K562 (cell line): ENCODE results near the gene ORC4. TPM values are rescaled to one million over a fixed set of nuclear protein-coding genes. Genes with fewer than 3 reads are reported as not detected.

Source experiments
- BRD9 ChIP-seq: fragments of 450-650 bp; IDR thresholded peaks from 2 replicates; pipeline ENCODE4 v1.6.1; 2018; ENCODE audit warnings: low read depth; ENCODE audit not compliant: partially characterized antibody
- C11orf30 ChIP-seq: fragments of 450-650 bp; IDR thresholded peaks from 2 replicates; pipeline ENCODE4 v1.6.1; 2016; ENCODE audit warnings: low read depth, mild to moderate bottlenecking
- CBX3 ChIP-seq, 2 experiments: IDR thresholded peaks; 1 replicate in 1 of 2; 2 replicates in 1 of 2; pipeline ENCODE4 v1.6.1; 2012; ENCODE audit warnings: inconsistent platforms in 2 of 2, low read length in 2 of 2, borderline replicate concordance in 1 of 2, control low read depth in 1 of 2
- CBX8 ChIP-seq: fragments of 200-600 bp; sonication (generic); IDR thresholded peaks from 2 replicates; pipeline ENCODE4 v1.6.1; 2012; ENCODE audit warnings: borderline replicate concordance, mixed run types, low read depth, mild to moderate bottlenecking, moderate library complexity, mixed read lengths, low read length, control low read depth, inconsistent platforms; ENCODE audit not compliant: poor library complexity, severe bottlenecking; ENCODE audit errors: extremely low read depth
- DIDO1 ChIP-seq: fragments of 450-650 bp; IDR thresholded peaks from 2 replicates; pipeline ENCODE4 v1.6.1; 2016; ENCODE audit warnings: low read depth, missing biosample characterization, missing genetic modification characterization
- ELF2 ChIP-seq: fragments of 250-450 bp; sonication (Bioruptor Pico); IDR thresholded peaks from 2 replicates; pipeline ENCODE4 v1.5.0; 2021; ENCODE audit warnings: mild to moderate bottlenecking
- HINFP ChIP-seq: fragments of 450-650 bp; conservative IDR thresholded peaks from 2 replicates; pipeline ENCODE4 v1.6.1; 2016; ENCODE audit warnings: missing genetic modification characterization, low read depth, mild to moderate bottlenecking, control low read depth, missing compliant biosample characterization
- MIER1 ChIP-seq: fragments of 450-650 bp; IDR thresholded peaks from 2 replicates; pipeline ENCODE4 v1.6.1; 2016; ENCODE audit warnings: antibody characterized with exemption, mild to moderate bottlenecking, low read depth
- MTA3 ChIP-seq: fragments of 450-650 bp; formaldehyde crosslinking; IDR thresholded peaks from 2 replicates; pipeline ENCODE4 v1.6.1; 2017; ENCODE audit warnings: mild to moderate bottlenecking, borderline replicate concordance
- NBN ChIP-seq: fragments of 450-650 bp; IDR thresholded peaks from 2 replicates; pipeline ENCODE4 v1.6.1; 2016; ENCODE audit warnings: low read depth, mild to moderate bottlenecking
- NCOA1 ChIP-seq: fragments of 450-650 bp; IDR thresholded peaks from 2 replicates; pipeline ENCODE4 v1.6.1; 2016; ENCODE audit warnings: low read depth
- NCOA4 ChIP-seq: fragments of 450-650 bp; IDR thresholded peaks from 2 replicates; pipeline ENCODE4 v1.6.1; 2018; ENCODE audit warnings: mild to moderate bottlenecking; ENCODE audit not compliant: partially characterized antibody
- RBFOX2 ChIP-seq: fragments of 200-400 bp; formaldehyde crosslinking; IDR thresholded peaks from 2 replicates; pipeline ENCODE4 v1.6.1; 2017; ENCODE audit warnings: low read depth, mild to moderate bottlenecking, low read length, moderate library complexity
- SAFB ChIP-seq: fragments of 200-400 bp; formaldehyde crosslinking; IDR thresholded peaks from 2 replicates; pipeline ENCODE4 v1.6.1; 2017; ENCODE audit warnings: low read depth, low read length, borderline replicate concordance
- XRCC3 ChIP-seq: fragments of 450-650 bp; IDR thresholded peaks from 2 replicates; pipeline ENCODE4 v1.6.1; 2017; ENCODE audit warnings: mild to moderate bottlenecking, moderate library complexity
- ZEB2 ChIP-seq: fragments of 450-650 bp; IDR thresholded peaks from 2 replicates; pipeline ENCODE4 v1.6.1; 2016
- ZFX ChIP-seq: sonication (generic); formaldehyde crosslinking; IDR thresholded peaks from 2 replicates; pipeline ENCODE4 v1.8.0; 2022; ENCODE audit warnings: mild to moderate bottlenecking, missing genetic modification reagents, moderate library complexity
- ZKSCAN1 ChIP-seq: fragments of 150-350 bp; IDR thresholded peaks from 2 replicates; pipeline ENCODE4 v1.6.1; 2016; ENCODE audit warnings: low read depth, low read length
- ZNF143 ChIP-seq: sonication (generic); formaldehyde crosslinking; IDR thresholded peaks from 2 replicates; pipeline ENCODE4 v1.9.0; 2022; ENCODE audit warnings: mild to moderate bottlenecking, missing genetic modification reagents
- ZSCAN29 ChIP-seq: fragments of 450-650 bp; IDR thresholded peaks from 2 replicates; pipeline ENCODE4 v1.6.1; 2017
- polyA plus RNA-seq, 8 experiments: library from polyadenylated mRNA; depleted of rRNA in 4 of 8; stranded (reverse) in 5 of 8; unstranded in 3 of 8; fragments of >200 nt; fragmentation: Nextera tagmentation in 2 of 8; fragmentation: Illumina TruSeq in 1 of 8; extraction: Ambion mirVana in 2 of 8; extraction: Trizol in 1 of 8; gene quantifications; 2 replicates each; pipeline versions ENCODE4 v1.2.1 to v1.2.3, GENCODE V29; 2011 to 2014; ENCODE audit warnings: inconsistent platforms in 1 of 8, missing spikeins in 1 of 8
- total RNA-seq, 7 experiments: library from RNA; depleted of rRNA in 6 of 7; stranded (reverse); fragments of >200 nt in 6 of 7; fragmentation: Illumina TruSeq in 2 of 7; extraction: Trizol in 2 of 7; gene quantifications; 2 replicates each; pipeline versions ENCODE4 v1.2.1 to v1.2.3, GENCODE V29; 2011 to 2021; ENCODE audit warnings: low replicate concordance in 1 of 7
- TF ChIP-seq, protein P1 (sequence below): IDR thresholded peaks from 3 replicates; pipeline ENCODE4 v1.6.1; 2011; ENCODE audit warnings: borderline replicate concordance, mild to moderate bottlenecking; ENCODE audit not compliant: insufficient read length, insufficient read depth
- TF ChIP-seq, protein P2 (sequence below), 2 experiments: fragments of 450-650 bp; IDR thresholded peaks; 2 replicates each; pipeline ENCODE4 v1.6.1; 2016

ORC4 gene
- total and polyA plus RNA-seq, 9 of the 15 experiments (the other 6 are each of a cell fraction or from before 2014, with no cell fraction given), result 58.6 to 100 (median 70.5) TPM

GRCh38 chr2:148020111-148021058 lies at the start of gene ORC4 (continued):
- TF ChIP-seq ELF2 (CRISPR knock-in tag), result 0 out of 2 replicates have a peak, but pooled peaks have one; percentile 26
- TF ChIP-seq HINFP (tag), result peak; percentile 91
- TF ChIP-seq ZEB2, result peak; percentile 91
- TF ChIP-seq DIDO1 (tag), result peak; percentile 61; the same call in 1 of the 2 replicates
- TF ChIP-seq ZFX (CRISPR knock-in tag), result peak; percentile 99
- peak in 1 of 2 experiments; percentile 53; a peak in 1 of 3 replicates for TF ChIP-seq CBX3 (IDR thresholded peaks at IDR 0.05; ENCODE audit: borderline replicate concordance in 1 of 2, low read length in 2 of 2)
- no peak for TF ChIP-seq ZKSCAN1
- TF ChIP-seq, protein P1, sequence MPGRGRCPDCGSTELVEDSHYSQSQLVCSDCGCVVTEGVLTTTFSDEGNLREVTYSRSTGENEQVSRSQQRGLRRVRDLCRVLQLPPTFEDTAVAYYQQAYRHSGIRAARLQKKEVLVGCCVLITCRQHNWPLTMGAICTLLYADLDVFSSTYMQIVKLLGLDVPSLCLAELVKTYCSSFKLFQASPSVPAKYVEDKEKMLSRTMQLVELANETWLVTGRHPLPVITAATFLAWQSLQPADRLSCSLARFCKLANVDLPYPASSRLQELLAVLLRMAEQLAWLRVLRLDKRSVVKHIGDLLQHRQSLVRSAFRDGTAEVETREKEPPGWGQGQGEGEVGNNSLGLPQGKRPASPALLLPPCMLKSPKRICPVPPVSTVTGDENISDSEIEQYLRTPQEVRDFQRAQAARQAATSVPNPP, result no peak
- TF ChIP-seq RBFOX2, result peak; percentile 86
- peak; percentile 84 for TF ChIP-seq BRD9
- peak; percentile 56 for TF ChIP-seq C11orf30
- peak; percentile 83 for TF ChIP-seq ZNF143 (CRISPR knock-in tag)
- peak; percentile 31; the same call in 1 of the 2 replicates for TF ChIP-seq NCOA1
- TF ChIP-seq NBN, result peak; percentile 92
- TF ChIP-seq CBX8, result no peak
- TF ChIP-seq, protein P2, sequence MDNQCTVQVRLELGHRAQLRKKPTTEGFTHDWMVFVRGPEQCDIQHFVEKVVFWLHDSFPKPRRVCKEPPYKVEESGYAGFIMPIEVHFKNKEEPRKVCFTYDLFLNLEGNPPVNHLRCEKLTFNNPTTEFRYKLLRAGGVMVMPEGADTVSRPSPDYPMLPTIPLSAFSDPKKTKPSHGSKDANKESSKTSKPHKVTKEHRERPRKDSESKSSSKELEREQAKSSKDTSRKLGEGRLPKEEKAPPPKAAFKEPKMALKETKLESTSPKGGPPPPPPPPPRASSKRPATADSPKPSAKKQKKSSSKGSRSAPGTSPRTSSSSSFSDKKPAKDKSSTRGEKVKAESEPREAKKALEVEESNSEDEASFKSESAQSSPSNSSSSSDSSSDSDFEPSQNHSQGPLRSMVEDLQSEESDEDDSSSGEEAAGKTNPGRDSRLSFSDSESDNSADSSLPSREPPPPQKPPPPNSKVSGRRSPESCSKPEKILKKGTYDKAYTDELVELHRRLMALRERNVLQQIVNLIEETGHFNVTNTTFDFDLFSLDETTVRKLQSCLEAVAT (IDR thresholded peaks at IDR 0.05), result peak; percentile 17 to 73; a peak in 1 of 4 replicates
- TF ChIP-seq MTA3, result peak; percentile 73; the same call in 1 of the 2 replicates
- no peak for TF ChIP-seq SAFB
- no peak for TF ChIP-seq XRCC3
- TF ChIP-seq ZSCAN29, result peak; percentile 50; the same call in 1 of the 2 replicates
- TF ChIP-seq NCOA4, result peak; percentile 66
- peak; percentile 73; the same call in 1 of the 2 replicates for TF ChIP-seq MIER1
